DND-41 (cell line): Measurements from ENCODE around the gene FEM1C.

ENCODE experiments used
- EZH2 ChIP-seq: IDR thresholded peaks from 3 replicates; pipeline ENCODE4 v1.6.1; 2012; ENCODE audit warnings: borderline replicate concordance, low read depth, mild to moderate bottlenecking, moderate library complexity, low read length, inconsistent platforms; ENCODE audit not compliant: severe bottlenecking
- TF ChIP-seq, protein P1 (sequence below): IDR thresholded peaks from 2 replicates; pipeline ENCODE4 v1.5.1; 2012; ENCODE audit warnings: borderline replicate concordance, low read length, moderate library complexity, mild to moderate bottlenecking; ENCODE audit not compliant: poor library complexity, severe bottlenecking; ENCODE audit errors: extremely low read depth

DNA sequence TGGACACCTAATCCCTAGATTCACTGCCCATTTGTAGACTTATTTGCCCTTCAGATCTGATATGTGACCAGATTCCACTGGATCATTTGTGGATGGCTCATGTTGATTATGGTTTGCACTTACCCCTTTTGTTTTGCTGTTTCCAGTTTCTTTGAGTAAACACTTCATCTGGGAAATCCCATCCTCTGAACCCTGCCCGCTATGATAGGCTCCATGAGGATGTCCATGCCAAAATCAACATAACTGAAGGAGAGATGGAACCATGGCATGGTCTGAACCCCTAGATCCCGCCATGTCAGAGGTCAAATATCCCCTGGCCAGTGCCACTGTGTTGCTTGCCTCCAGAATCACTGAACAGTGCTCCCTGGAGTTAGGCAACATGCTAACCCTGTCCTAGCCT lies 11.7 kb upstream of the FEM1C start:
- TF ChIP-seq, protein P1, sequence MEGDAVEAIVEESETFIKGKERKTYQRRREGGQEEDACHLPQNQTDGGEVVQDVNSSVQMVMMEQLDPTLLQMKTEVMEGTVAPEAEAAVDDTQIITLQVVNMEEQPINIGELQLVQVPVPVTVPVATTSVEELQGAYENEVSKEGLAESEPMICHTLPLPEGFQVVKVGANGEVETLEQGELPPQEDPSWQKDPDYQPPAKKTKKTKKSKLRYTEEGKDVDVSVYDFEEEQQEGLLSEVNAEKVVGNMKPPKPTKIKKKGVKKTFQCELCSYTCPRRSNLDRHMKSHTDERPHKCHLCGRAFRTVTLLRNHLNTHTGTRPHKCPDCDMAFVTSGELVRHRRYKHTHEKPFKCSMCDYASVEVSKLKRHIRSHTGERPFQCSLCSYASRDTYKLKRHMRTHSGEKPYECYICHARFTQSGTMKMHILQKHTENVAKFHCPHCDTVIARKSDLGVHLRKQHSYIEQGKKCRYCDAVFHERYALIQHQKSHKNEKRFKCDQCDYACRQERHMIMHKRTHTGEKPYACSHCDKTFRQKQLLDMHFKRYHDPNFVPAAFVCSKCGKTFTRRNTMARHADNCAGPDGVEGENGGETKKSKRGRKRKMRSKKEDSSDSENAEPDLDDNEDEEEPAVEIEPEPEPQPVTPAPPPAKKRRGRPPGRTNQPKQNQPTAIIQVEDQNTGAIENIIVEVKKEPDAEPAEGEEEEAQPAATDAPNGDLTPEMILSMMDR, result no peak
- TF ChIP-seq EZH2, result no peak
